Measurements from ENCODE around the gene ANKRD28.
"Not testable (repeated sequence)": the region's sequence is repeated elsewhere in the genome, so short reads cannot be mapped to it uniquely, and the experiment has no call there.

The ANKRD28 gene

GRCh38 chr3:15803921-15804320 is 6.1 kb upstream of the ANKRD28 start:
- DNase-seq (ENCODE audit: low spot score) = no peak

DNA sequence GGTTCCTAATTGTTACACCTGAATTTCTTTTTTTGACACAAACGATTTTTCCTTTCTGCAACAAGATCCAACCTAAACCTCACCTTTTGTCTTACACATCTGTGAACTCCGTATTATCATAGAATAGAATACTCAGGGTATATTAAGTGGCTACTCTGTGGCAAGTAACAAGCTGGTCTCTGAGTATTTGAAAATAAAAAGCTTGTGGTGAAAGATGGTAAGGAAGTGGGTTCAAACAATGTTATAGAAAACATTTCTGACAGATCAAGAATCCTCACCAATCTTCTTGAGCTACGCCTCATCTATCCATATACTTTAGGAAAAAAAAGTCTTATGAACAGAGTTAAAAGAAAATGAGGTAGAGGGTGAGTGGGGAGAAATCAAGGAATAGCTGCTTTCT is 3.5 kb upstream of the ANKRD28 start:
- DNase-seq (ENCODE audit: low spot score) = no peak

DNA sequence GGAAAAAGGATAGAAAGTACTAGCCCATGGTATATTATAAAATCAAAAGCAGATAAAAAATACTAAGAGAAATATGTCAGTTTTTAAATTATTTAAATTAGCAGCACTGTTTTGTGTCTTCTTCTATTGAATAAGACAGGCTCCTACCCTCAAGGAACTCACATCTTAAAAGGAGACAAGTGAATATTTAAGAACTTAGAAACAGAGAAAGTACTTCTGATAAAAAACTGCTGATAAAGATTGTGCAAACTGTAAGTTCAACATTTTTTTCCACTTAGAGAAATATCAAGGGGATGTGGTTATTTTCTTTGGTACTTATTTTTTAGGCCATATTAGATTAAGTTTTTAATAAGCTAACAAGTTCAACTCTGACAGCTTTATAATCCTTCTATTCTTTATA is 3.0 kb upstream of the ANKRD28 start:
- DNase-seq (ENCODE audit: low spot score) = no peak

GRCh38 chr3:15800327-15800726 is 2.5 kb upstream of the ANKRD28 start:
- no peak for DNase-seq (ENCODE audit: low spot score)

DNA sequence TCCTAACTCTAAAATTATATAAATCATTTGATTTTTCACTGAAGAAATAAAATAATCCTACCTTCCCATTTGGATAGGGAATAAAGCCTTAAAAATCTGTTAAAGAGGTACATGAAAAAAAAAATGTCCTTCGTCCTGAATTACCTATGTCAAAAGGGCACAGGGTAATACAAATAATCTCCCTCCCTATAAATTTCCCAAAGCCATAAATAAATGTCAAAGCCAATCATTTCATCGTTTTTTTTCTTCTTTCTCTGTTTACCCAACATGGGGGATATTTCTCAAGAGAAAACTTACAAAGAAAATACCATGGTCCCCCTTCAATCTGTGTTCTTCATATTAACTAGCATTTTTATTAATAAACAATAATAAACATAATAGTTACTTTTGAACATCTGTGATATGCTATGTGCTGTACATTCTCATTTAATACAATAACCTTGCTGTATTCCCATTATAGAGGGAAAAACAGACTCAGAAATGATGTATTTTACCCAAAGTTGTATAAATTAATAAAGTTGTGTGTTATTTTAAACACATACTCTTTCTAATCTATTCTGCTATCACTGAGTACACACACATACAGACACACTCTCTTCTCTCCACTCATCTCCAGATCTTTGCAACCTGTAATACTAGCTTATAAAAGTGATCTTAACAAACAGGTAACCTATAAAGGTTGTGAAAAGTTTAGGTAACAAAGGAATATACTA is 910 bp upstream of the ANKRD28 start:
- DNase-seq (ENCODE audit: low spot score) = no peak

GRCh38 chr3:15796771-15797641 is 773 bp downstream of the ANKRD28 start:
- peak; percentile 88 for DNase-seq (ENCODE audit: low spot score)

DNA sequence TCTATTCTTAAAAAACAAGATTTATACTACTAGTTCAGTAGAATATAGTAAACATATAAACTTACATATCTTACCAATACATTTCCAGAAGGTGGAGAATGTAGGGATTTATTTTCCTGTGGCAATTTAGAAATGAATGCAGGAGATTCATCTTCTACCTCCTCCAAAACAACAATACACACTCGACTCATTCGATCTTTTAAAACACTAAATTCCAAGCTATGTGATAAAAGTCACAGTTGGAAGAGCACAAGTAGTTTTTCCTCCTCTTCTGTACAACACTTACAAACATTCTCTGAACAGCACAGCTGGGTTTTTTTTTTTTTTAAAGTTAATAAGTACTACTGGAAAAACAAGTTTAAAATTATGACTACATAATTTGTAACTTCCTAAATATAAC is 1.4 kb downstream of the ANKRD28 start:
- DNase-seq (ENCODE audit: low spot score) = peak; percentile 66

- peak; percentile 64 for DNase-seq (ENCODE audit: low spot score)
Measured at GRCh38 chr3:15795651-15796308, 2.0 kb downstream of the ANKRD28 start.

DNA sequence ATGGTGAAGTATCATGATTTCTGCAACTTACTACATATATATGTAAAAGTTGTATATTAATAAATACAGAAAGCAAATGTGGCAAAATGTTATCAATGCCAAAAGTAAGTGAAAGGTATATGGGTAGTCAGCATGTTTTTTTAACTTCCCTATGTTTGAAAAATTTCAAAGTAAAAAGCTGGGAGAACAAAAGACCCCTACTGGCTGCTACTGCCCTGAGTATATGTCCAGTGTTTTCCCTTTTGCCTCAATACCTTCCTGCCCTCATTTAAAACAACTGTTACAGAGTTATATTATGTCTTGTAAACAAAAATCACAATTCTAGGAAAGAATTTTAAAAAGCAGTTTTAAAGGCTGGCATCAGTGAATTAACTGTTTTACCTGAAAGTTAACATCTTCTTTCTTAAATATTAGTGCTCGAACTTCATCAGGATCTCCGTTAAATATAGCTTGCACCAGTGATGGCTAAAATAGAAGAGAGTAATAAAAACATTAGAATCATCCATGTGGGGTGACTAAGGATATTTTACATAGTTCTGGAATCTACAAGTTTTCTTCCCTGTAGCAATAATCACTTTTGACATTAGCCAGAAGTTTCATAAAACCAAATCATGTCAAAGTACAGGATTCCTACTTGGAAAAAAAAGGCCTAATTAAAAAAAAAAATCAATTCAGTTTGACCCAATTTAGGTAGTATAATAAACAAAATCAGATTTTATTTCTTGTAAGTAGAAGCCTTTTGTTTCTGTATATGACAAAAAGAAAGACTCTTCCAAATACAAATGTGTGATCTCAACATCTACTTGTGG is 2.7 kb downstream of the ANKRD28 start:
- peak; percentile 43 for DNase-seq (ENCODE audit: low spot score)

DNA sequence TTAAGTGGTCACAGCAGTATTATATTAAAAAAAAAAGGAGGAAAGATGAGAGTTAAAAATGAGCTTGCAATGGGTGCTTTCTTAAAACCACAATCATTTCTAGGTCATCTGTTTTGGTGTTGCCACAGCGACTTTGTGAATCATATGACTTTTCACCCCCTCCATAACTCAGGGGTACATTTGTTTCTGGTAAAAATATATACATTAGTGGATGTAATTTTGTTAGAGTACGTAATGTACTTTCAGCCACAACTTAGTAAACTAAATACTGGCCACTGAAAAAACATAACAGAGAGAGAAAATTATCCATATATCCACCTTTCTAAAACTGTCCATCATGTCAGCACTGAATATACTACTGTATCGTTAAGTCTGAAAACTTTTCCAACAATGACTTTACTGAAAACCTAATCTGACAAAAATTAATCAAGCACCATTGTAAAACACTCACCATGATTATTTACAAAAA is 3.4 kb downstream of the ANKRD28 start:
- DNase-seq (ENCODE audit: low spot score) = peak; percentile 32

- no peak for DNase-seq (ENCODE audit: low spot score)
Measured at GRCh38 chr3:15791525-15791924, 6.3 kb downstream of the ANKRD28 start.

DNA sequence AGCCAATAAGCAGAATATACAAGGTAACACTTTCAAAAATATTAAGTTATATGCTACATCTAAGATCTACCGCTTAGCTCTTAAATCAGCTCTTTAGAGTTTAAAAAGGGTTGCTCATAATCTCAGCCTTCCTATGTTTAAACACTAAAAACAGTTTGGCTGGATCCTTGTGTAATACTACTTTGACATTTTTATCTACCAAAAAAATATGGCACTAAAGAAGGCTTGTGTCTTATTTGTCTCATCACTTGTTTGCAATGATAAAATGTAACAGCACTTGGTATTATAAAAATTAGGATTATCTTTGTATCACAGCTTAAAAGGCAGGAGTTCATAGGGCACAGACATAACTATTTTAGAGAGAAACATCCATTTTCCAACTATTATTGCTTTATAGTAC is 9.8 kb downstream of the ANKRD28 start:
- DNase-seq (ENCODE audit: low spot score) = no peak

DNA sequence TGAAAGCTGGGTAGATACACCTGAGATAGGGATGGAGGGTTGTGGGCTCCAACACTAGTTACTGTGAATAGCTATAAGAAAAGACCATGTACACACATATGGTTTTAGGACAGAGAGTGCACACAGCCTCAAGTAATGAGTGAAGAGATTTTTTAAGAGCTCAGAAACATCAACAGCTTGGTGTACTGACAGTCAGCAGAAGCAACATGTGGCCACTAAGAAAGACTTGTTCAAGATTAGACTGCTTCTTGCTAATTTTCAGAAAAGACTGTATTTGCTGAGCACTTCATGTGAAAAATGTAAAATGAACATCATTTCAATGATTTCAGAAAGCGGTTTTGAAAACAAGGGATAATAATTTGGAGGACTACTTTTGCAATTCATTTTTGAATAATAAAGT is 10.3 kb downstream of the ANKRD28 start:
- no peak for DNase-seq (ENCODE audit: low spot score)

DNA sequence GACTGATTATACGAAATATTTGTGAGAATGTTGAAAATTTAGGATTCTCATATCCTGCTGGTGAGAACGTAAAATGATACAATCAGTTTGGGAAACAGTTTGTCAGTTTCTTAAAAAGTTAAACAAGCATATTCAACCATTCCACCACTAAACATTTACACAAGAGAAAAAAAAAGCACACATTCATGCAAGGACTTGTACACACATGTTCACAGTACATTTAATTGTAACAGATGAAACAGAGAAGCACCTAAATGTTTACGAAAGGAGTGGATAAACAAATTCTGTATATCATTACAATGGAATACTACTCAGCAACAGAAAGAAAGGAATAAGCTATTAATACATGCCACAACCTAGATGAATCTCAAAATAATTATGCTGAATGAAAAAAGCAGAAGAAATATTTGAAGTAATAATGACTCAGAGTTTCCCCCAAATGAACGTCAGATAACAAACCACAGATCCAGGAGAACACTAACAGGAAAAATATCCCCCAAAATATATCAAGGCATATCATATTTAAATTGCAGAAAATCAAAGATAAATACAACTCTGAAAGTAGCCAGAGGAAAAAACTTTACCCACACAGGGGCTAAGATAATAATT is 14.3 kb downstream of the ANKRD28 start:
- DNase-seq (ENCODE audit: low spot score) = no peak

DNA sequence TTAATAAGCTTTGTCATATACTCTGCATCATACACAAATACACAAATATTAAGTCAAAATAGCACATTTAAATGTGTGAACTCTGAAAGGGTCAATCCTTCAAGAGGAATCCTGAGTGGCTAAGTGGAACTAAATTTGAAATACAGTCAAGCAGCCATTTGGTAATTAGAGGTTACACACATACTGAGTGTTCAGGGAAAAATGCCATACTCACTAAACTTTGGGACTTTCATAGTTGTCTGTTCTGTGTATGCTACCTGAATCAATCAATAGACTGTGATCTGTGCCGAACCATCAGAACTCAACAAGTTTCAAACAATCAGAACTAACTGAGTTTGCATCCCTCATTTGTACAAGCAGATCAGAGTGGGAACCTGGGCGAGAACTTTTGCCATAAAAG is 15.3 kb downstream of the ANKRD28 start:
- DNase-seq (ENCODE audit: low spot score) = no peak

- no peak for DNase-seq (ENCODE audit: low spot score)
Measured at GRCh38 chr3:15781637-15782402, 16.0 kb downstream of the ANKRD28 start.

GRCh38 chr3:15781131-15781530 is 16.6 kb downstream of the ANKRD28 start:
- no peak for DNase-seq (ENCODE audit: low spot score)

GRCh38 chr3:15779111-15779510 is 18.7 kb downstream of the ANKRD28 start:
- no peak for DNase-seq (ENCODE audit: low spot score)

DNA sequence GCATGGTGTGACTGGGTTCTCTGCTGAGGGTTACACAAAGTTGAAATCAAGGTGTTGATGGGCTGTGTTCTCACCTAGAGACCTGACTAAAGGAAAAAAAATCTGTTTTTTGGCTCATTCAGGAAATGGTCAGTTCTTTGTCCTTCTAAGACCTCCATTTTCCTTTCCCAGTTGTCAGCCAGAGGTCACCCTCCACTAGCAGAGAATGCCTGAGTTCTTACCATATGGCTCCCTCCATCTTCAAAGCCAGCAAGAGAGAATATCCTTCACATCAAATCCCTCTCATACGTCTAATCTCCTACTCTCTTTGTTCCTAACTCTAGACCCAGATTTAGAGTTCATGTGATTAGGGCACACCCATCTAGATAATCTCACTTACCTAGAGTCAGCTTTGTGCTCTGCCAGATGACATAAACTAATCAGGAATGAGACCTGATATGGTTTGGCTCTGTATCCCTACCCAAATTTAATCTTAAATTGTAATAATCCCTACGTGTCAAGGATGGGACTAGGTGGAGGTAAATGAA is 19.4 kb downstream of the ANKRD28 start:
- no peak for DNase-seq (ENCODE audit: low spot score)

DNA sequence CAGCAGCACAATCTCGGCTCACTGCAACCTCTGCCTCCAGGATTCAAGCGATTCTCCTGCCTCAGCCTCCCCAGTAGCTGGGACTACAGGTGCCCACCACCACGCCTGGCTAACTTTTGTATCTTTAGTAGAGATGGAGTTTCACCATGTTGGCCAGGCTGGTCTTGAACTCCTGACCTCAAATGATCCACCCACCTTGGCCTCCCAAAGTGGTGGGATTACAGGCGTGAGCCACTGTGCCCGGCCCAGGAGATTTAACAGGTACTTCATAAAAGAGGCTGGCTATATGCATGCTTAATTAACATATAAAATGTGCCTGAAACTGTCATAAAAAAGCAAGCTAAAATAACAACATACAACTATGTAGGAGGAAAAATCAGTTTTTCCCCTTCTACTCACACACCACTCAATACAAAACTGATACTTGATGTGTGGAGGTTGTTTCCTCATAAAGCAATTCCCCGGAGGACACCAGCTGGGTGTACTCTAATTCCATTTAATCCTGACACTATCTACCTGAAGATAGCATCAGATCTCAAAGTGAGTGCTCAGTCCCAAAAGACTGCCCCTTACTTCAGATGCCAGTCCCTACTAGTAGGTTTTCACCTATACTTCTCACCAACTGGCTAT is 22.7 kb downstream of the ANKRD28 start:
- not testable (repeated sequence) for DNase-seq (ENCODE audit: low spot score)

Measured in pons (tissue), 1 donor.